ENCODE results near the gene SELPLG. TPM values are rescaled to one million over a fixed set of nuclear protein-coding genes. Genes with fewer than 3 reads are reported as not detected.
"Not testable (repeated sequence)": the region's sequence is repeated elsewhere in the genome, so short reads cannot be mapped to it uniquely, and the experiment has no call there.

Gene SELPLG
- polyA plus RNA-seq, 3 donors = 2.5 to 14.1 (median 8.8) TPM

- H3K27ac ChIP-seq (ENCODE audit: low read depth, low read length) = no peak overlapping the region
- 69 to 87% (median 87%) methylated on average over 3 of the region's 3 CpGs for WGBS, 3 donors
These were observed 49.1 kb downstream of the SELPLG start for GRCh38 chr12:108584456-108585065.

GRCh38 chr12:108583991-108584390 is 49.7 kb downstream of the SELPLG start:
- WGBS, 3 donors = 48 to 81% (median 59%) methylated on average over 7 of the region's 7 CpGs
- no peak overlapping the region for H3K27ac ChIP-seq (ENCODE audit: low read depth, low read length)

DNA sequence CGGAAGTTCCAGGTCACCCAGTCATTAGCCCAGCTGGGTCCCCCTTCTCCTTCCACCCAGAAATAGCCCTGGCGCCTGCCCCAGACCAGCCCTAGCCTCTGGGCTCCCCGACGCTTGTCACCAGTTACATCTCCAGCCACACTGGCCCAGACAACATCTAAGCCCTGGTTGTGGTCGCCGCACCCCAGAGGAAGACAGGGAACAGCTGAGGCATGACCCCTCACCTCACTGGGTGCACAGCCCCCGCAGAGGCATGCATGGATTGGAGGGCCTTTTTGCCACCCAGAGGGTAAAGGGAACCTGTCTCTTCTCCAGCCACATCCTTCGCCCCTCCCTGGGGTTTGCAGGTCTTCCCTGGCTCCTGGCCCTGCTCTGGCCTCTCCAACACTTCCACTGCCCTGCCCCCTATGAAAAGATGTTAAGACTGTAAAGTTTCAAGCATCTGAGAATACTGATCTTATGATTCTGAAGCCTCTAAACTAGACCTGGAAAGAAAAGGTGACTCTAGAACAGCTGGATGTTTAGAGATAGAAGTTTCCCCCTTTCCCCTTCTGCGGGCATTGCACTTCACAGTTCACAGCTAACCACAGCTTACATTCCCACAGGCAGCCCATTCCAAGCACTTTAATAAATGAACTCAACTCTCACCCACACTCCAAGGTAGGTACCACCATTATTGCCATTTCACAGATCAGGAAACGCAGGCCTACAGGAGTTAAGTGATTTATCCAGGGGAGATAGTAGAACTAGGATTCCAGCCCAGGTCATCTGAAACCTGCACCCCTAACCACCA is 50.5 kb downstream of the SELPLG start:
- H3K27ac ChIP-seq (ENCODE audit: low read depth, low read length) = no peak overlapping the region

DNA sequence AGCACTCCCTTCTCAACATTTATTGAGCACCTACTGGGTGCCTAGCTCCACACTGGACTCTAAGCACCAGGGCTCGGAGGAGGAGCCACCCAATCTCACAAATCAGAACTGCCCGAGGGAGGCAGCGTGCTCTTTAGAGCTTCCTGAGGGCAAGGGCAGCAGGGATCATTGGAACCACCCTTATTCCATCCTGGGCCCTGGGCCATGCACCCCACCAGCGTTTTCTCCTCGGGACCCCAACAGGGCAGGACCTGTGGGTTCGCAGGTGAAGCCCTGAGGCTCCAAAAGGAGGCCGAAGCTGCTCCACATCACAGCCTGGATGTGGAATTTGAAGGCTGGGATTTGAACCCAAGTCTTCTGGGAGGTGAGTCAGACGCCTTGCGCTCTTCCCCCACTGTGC is 51.2 kb downstream of the SELPLG start:
- H3K27ac ChIP-seq (ENCODE audit: low read depth, low read length) = no peak overlapping the region
- WGBS, 3 donors = 79 to 88% (median 84%) methylated on average over 9 of the region's 9 CpGs

More for the DNA sequence above, 50.5 kb downstream of the SELPLG start:
- WGBS, 3 donors = 79 to 86% (median 79%) methylated on average over 10 of the region's 10 CpGs

DNA sequence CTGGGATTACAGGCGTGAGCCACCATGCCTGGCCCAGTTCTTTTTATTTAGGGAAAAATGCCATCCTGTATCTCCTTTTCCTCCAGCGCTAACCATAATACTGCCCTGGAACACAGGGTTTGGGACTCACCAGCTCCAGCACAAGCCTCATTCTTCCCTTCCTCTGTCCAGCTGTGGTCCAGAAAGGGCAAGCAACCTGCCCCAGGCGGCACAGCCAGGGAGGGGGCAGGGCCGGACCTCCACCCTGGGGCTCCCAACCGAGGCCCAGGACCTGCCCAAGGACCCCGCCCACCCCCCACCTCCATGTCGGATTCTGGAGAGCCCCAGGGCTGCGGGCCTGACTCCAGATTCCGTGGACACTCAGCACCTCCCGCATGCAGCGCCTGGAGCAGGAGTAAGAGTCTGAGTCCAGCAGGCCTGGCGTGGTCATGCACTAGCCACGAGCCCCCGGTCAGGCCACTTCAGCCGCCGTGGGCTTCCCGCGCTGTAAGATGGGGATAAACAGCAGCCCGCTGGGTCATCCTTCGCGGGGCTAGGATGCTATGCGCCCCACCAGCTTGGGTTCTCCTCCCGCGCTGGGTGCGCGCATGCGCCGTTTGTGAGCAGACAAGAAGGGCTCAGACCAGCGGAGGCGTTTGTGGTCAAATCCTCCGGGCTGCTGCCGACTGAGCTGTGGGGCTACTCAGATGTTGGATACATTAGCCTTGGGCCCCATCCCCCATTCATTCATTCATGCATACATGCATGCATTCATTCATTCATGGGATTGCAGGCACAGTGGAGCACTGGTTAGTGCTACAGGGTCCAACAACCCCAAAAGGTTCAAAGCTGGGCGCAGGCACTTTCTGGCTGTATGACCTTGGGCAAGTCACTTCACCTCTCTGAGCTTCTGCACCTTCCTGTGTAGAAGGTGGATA is 52.1 kb downstream of the SELPLG start:
- 82 to 91% (median 87%) methylated on average over 32 to 33 of the region's 33 CpGs for WGBS, 3 donors
- no peak overlapping the region for H3K27ac ChIP-seq (ENCODE audit: low read depth, low read length)

DNA sequence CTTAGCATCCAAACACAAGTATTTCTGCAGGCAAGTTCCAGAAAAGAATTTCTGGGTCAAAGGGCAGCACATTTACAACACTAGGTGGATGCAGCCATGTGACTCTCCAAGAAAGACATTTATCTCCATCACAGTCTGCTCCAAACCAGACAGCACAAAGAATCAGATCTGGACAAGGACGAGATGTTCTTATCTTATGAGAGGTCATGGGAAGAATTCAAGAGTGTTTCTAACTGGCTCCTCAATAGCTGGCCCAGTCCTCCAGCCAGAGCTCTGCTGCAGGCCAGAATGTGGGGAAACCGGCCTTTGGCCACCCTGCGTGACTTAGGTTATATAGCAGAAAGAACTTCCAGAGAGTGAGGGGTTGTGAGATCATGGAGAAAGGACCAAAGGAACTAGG is 53.2 kb downstream of the SELPLG start:
- no peak overlapping the region for H3K27ac ChIP-seq (ENCODE audit: low read depth, low read length)
- 51 to 62% (median 56%) methylated on average over 3 of the region's 3 CpGs for WGBS, 3 donors

- no peak overlapping the region for H3K27ac ChIP-seq (ENCODE audit: low read depth, low read length)
- 88 to 96% (median 92%) methylated on average over 3 of the region's 3 CpGs for WGBS, 3 donors
These were observed 54.9 kb downstream of the SELPLG start for GRCh38 chr12:108578813-108579212.

DNA sequence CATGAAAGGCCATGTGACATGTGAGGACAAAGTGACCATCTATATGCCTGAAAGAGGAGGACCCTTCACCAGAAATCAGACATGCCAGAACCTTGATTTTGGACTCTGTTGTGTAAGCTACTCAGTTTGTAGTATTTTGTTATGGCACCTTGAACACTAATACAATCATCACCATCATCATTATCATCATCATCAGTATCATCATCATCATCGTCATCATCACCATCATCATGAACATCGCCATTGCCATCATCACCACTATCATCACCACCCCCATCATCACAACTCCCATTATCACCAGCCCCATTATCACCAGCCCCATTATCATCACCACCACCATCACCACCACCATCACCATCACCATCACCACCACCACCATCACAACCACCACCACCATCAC is 55.4 kb downstream of the SELPLG start:
- no peak overlapping the region for H3K27ac ChIP-seq (ENCODE audit: low read depth, low read length)
- 67 to 98% (median 98%) methylated on average over 2 of the region's 2 CpGs for whole genome bisulfite sequencing, 3 donors

DNA sequence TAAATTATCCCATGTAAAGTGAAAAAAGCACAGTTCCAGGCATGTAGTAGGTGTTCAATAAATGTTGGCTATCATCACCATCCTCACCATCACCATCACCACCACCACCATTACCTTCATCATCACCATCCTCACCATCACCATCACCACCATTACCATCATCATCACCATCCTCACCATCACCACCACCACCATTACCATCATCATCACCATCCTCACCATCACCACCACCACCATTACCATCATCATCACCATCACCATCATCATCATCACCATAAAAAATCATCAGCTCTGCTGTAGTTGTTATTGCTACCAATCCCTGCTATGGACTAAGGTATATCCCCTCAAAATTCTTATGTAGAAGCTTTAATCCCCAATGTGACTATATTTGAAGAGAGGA is 56.2 kb downstream of the SELPLG start:
- H3K27ac ChIP-seq (ENCODE audit: low read depth, low read length) = no peak overlapping the region

DNA sequence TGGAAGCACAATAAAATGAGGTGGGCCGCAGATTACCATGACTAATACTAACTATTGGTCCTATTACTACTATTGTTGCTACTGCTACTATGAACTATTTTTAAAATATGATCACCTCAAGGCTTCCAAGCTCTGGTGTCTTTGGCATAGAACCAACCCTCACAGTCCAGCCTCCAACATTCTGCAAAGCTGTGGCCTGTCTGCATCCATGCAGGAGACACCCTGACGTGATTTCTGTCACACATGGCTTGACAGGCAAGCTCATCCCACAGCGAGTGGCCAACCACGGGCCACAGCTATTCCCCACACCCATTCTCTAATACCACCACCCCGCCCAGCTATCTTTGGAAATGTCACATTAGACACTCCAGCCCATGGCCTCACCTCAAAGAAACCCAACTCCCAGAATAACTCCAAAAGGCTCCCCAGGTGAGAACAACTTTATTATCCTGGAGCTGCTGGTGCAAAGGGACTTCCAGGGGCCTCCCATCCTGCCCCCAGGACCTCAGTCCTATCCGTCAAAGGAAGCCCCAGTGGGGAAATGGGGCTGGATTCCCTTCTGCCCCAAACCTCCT is 56.9 kb downstream of the SELPLG start:
- WGBS, 3 donors = 60 to 61% (median 61%) methylated on average over 6 of the region's 6 CpGs
- no peak overlapping the region for H3K27ac ChIP-seq (ENCODE audit: low read depth, low read length)

- H3K27ac ChIP-seq (ENCODE audit: low read depth, low read length) = no peak overlapping the region
- 88 to 92% (median 91%) methylated on average over 9 of the region's 9 CpGs for WGBS, 3 donors
These were observed 58.3 kb downstream of the SELPLG start for GRCh38 chr12:108575199-108575912.

GRCh38 chr12:108574276-108574675 is 59.4 kb downstream of the SELPLG start:
- WGBS, 3 donors = 88 to 96% (median 94%) methylated on average over 1 of the region's 1 CpG
- not testable (repeated sequence) for H3K27ac ChIP-seq (ENCODE audit: low read depth, low read length)

GRCh38 chr12:108573317-108573716 is 60.4 kb downstream of the SELPLG start:
- 50 to 56% (median 55%) methylated on average over 2 of the region's 2 CpGs for WGBS, 3 donors
- no peak overlapping the region for H3K27ac ChIP-seq (ENCODE audit: low read depth, low read length)

- H3K27ac ChIP-seq (ENCODE audit: low read depth, low read length) = no peak overlapping the region
- 74 to 80% (median 74%) methylated on average over 8 of the region's 8 CpGs for WGBS, 3 donors
These were observed 61.4 kb downstream of the SELPLG start for GRCh38 chr12:108572166-108572790.
